GM10266 (cell line): Measurements from ENCODE around the gene ZNF430.

ENCODE experiments used
- DNase-seq: peaks from one replicate; pipeline ENCODE4 v3.0.0; 2012; ENCODE audit errors: extremely low spot score
- CTCF ChIP-seq: IDR thresholded peaks from 2 replicates; pipeline ENCODE4 v1.5.1; 2012; ENCODE audit warnings: mild to moderate bottlenecking, low read depth; ENCODE audit not compliant: control insufficient read depth, insufficient read depth; ENCODE audit errors: missing control alignments

The ZNF430 gene

GRCh38 chr19:21092109-21092508 is 71.7 kb downstream of the ZNF430 start:
- TF ChIP-seq CTCF: no peak
- DNase-seq: no peak

GRCh38 chr19:21094347-21095025 is 74.0 kb downstream of the ZNF430 start:
- TF ChIP-seq CTCF: no peak
- DNase-seq: no peak

- TF ChIP-seq CTCF: no peak
- no peak for DNase-seq
These were observed 77.8 kb downstream of the ZNF430 start for GRCh38 chr19:21098291-21098690.

GRCh38 chr19:21101521-21102242 is 81.2 kb downstream of the ZNF430 start:
- TF ChIP-seq CTCF: no peak
- DNase-seq: no peak

- DNase-seq: no peak
- TF ChIP-seq CTCF: no peak
These were observed 88.7 kb downstream of the ZNF430 start for GRCh38 chr19:21109116-21109515.
